H1 (cell line): Measurements from ENCODE around the gene UBL4B. TPM values are rescaled to one million over a fixed set of nuclear protein-coding genes. Genes with fewer than 3 reads are reported as not detected.

Source experiments
- PHF8 ChIP-seq: fragments of 200-600 bp; sonication (generic); conservative IDR thresholded peaks from 2 replicates; pipeline ENCODE4 v1.7.1; 2012; ENCODE audit warnings: low read depth, mild to moderate bottlenecking, inconsistent platforms, low read length, moderate library complexity
- RAD21 ChIP-seq, 2 experiments: IDR thresholded peaks in 1 of 2; conservative IDR thresholded peaks in 1 of 2; 2 replicates each; pipeline ENCODE4 v1.6.1; 2011; ENCODE audit warnings: low read depth in 2 of 2, low read length in 2 of 2, improper control_type of control experiment in 1 of 2, inconsistent platforms in 1 of 2, mild to moderate bottlenecking in 1 of 2, moderate library complexity in 1 of 2
- polyA plus RNA-seq, 7 experiments: library from polyadenylated mRNA; depleted of rRNA in 3 of 7; stranded (reverse) in 5 of 7; unstranded in 2 of 7; fragments of >200 nt in 5 of 7; fragments of 200-250 nt in 2 of 7; gene quantifications; 1 replicate in 5 of 7; 2 replicates in 1 of 7; 4 replicates in 1 of 7; pipeline versions ENCODE4 v1.2.1 to v1.2.3, GENCODE V29; 2011 to 2013; ENCODE audit warnings: missing spikeins in 2 of 7, mixed read lengths in 2 of 7
- total RNA-seq: library from RNA; stranded (reverse); fragmentation: NEBNext Ultra II Directional; extraction: Animal tissue kit (Norgen Biotek cat#: 25700); gene quantifications from 2 replicates; pipeline ENCODE4 v1.2.1, GENCODE V29; 2021

UBL4B gene
- total and polyA plus RNA-seq, 2 of the 8 experiments (the other 6 are each of a cell fraction or from before 2014, with no cell fraction given): 0.11 TPM; not detected in 1

- TF ChIP-seq RAD21 (IDR thresholded peaks at IDR 0.05 in 1 of 2, conservative IDR thresholded peaks at IDR 0.05 in 1 of 2; ENCODE audit: low read depth in 2 of 2, low read length in 2 of 2) (no peak), PHF8 (no peak)
Measured at GRCh38 chr1:110125810-110126209, 13.6 kb downstream of the UBL4B start (continued).
